GM18508 (cell line): ENCODE measurements around the gene FGF10.
A peak's percentile ranks its signal among the peaks of the same experiment; 100 is the strongest.

Source experiments
- ATAC-seq: cut with Tn5 transposase; IDR thresholded peaks from one replicate; pipeline ENCODE4 v1.9.1; 2021; ENCODE audit warnings: moderate number of reproducible peaks; ENCODE audit not compliant: insufficient read depth, unreplicated experiment

The FGF10 gene

GRCh38 chr5:44389090-44389822 is at the start of gene FGF10:
TSS of gene FGF10 (minus strand) at chr5:44389420. CDS start at chr5:44388682, 738 bp downstream.
- no peak for ATAC-seq

- ATAC-seq: no peak
Observed at GRCh38 chr5:44426944-44427343, 37.7 kb upstream of the FGF10 start.

DNA sequence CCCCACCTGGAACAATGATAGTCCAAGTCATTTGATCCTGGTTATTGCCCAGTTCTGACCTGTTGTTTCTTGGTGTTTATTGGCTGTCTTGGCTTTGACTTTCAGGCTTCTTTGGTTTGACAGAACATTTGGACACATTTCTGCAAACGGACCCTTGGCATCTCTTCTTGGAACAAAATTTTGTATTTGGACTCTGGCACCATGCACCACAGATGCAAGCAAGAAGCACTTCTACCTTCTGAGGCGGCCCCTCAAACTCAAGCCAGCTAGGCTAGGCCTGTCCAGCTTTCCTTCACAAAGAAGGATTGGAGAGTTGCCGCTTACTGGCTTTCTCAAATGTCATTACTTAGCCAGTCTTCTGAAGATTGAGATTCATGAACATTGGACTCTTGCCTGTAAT is 23.1 kb upstream of the FGF10 start:
- no peak for ATAC-seq

- ATAC-seq: peak; percentile 41
Observed at GRCh38 chr5:44402084-44402483, 12.9 kb upstream of the FGF10 start.

- no peak for ATAC-seq
Observed at GRCh38 chr5:44401611-44402010, 12.4 kb upstream of the FGF10 start.

GRCh38 chr5:44398382-44398781 is 9.2 kb upstream of the FGF10 start:
- no peak for ATAC-seq

DNA sequence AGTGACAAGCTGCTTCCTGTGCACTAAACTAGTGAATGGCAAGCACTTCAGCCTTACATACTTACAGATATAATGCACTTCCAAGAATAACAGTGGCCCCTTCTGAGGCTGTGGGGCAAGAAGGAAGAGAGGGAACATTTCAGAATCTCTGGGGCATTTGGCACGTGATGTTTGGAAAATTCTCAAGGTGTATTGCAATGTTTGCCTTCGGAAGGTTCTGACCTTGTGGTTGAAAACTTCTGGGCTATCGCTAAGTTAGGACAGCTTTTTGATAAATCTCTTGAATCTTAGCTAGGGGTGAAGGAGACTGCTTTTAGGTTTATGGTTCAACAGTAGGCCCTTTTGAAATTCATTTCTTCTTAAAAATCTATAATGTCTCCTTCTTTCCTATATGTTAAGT is 7.1 kb upstream of the FGF10 start:
- no peak for ATAC-seq

- ATAC-seq: no peak
Observed at GRCh38 chr5:44390351-44390750, 1.1 kb upstream of the FGF10 start.

DNA sequence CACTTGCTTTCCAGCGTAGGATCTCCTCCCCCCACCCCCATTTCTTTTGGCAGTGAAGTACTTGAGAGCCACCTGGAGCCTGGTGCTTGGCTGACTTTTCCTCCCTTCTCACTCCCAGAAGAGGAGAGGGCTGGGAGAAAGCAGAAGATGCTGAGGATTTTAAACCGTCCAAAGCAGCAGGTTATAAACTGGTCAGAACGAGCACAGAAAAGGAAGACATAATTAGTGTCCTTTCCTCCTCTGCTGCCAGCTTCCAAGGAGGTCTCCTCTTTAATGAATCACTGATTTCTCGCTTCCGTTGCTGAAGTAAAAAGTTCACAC is 563 bp upstream of the FGF10 start:
- ATAC-seq: no peak

- no peak for ATAC-seq
Observed at GRCh38 chr5:44388321-44389089, 715 bp downstream of the FGF10 start.

DNA sequence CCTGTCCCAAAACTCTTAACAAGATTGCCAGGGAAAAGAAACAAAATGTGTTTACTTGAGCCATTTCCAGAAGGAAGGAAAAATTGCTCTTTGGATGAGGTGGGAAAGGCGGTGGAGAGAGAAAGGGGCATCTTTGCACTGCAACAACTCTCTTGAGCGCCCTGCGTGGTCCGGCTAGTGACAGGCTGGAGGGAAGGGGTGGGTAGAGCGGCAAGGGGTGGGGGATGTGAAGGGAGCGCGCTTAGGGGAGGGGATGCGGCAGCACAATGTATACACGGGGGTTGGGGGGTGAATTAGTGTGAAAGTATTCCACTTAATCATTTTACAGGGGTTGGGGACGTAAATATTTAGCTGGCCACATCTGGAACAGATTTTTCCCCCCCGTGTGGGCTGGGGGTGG is 1.3 kb downstream of the FGF10 start:
- ATAC-seq: no peak

DNA sequence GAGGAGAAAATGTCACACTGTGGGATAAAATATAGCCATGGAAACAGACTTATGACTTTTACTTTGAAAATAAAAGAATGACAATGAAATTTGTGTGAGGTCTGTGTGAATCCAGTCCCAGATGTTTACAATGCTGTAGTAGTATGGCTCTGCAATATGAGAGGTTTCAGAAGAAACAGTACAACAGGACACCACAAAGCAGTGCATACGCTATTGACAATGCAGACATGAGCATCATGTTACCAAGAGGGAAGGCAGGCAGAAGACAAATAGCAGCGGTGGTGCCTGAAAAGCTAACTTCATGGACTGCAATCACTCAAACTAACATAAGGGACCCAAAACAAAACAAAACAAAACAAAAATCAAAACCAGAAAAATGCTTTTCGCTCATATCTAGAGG is 1.8 kb downstream of the FGF10 start:
- no peak for ATAC-seq

DNA sequence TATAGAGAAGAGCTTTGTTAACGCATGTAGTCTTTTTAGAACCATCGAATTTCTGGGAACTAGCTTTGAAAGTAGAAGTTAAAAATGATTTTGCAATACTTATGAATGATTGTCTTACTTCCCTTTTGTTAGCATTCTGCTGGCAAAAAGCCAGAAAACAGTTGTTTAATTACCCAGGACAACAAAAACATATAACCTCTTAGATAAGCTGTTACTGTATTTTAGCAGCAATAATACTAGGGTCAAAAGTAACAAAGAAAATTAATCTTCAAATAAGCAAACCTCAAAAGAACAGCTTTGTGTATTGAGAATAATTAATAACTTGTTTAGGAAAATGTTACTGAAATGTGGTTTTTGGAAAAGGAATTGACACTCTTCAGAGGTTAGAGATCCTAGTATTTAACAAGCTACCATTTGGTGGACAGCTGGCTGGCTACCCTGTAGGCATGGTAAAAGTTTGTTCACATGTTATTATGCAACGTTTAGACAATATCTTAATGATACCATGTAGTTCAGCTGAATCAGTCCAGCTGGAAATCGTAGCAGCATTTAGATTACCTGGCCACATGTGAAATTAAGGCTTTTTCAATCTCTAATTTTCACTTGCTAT is 3.8 kb downstream of the FGF10 start:
- no peak for ATAC-seq

DNA sequence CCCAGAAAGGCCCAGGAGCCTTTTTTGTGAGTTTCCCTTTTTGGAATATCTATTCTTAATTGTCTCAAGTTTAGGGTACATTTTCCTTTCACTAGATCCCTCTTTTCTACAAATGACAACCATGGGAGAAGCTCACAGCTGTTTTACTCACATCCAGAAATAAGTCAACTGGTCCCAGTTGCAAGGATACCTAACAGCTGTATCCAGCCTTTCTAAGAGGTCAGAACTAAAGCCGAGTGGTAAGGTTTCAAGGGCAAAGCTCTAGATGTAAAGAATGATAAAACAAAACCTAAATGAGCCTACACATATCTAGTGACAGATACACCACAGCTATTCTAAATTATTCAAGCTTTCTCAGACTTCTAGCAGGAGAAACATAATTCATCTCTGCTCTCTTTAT is 4.4 kb downstream of the FGF10 start:
- ATAC-seq: no peak

DNA sequence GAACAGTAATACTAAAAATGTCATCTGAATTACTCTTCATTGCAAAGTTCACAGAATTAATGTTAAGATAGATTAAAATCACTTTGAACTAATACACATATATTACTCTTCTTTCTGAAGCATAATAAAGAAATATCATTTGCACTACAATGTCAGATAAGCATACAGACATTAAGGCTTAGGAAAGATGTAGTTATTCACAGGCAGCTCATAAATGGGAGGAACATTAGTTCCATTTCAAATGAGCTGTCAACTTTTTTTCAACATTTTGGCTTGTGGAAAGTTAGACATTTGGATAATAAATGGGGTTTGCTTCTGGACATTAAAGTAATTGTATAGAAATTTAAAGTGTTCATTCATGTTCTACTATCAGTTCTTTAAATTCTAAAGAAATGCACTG is 6.3 kb downstream of the FGF10 start:
- no peak for ATAC-seq

DNA sequence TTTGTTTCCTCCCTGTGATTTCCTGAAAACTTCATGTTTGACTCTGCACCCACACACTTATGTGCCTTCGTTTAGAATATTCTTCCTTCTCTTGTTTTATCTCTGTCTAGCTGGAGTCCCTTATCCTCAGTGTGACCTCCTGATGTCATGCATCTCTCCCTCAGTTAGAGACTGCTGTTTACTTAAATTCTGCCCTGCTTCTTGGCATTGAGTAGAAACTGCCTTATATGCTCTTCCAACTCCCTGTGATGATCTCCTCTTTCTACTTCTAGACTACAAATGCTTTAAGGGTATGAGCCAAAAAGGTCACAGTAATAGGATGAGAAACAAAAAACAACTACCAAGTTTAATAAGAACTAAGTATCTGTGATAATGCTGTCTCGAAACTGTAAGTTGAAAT is 12.2 kb downstream of the FGF10 start:
- ATAC-seq: no peak

DNA sequence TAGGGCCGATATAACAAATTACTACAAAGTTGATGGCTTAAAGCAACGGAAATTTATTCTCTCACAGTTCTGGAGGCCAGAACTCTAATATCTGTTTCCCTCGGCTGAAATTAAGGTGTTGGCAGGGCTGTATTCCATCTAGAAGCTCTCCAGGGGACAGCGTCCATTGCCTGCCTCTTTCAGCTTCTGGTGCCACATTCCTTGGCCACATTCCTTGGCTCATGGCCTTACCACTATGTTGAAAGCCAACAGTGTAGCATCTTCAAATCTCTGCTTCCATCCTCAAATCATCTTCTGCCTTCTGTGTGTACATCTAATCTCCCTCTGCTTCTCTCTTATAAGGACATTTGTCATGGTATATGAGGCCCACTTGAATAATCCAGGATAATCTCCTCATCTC is 17.2 kb downstream of the FGF10 start:
- ATAC-seq: no peak

DNA sequence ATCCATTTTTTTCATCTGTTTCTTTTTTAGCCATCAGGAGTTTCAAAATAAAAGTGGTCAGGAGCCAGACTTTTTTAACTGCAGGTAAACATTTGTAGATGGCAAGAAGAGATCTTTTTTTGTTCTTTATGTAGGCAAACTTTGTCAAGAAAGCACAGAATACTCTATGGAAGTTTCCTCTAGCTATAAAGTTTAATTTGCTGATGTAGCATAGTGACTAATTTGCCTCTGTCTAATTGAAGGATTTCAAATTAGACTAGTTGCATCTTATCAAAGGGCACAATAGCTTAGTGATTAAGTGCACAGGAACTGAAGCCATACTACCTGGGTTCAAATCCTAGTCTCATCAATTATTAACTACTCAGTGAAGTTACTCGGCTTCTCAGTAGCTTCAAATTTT is 22.0 kb downstream of the FGF10 start:
- no peak for ATAC-seq

DNA sequence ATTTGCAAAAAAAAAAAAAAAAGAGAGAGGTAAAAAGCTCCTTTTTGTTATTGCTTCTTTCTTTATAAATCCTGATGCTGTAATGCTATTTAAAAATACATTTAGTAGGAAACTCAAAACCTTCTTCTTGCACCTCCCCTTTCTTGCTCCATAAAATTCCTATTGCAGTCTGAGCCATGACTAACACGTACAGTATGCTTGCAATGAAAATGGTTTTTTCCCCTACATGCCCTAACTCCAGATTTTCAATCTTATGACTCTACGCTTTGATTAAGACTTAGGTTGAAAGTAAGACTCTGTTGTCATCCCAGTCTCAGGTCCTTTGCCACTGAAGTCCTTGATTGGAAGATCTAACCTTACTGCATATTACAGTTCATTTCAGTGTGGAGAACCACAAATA is 23.9 kb downstream of the FGF10 start:
- no peak for ATAC-seq

DNA sequence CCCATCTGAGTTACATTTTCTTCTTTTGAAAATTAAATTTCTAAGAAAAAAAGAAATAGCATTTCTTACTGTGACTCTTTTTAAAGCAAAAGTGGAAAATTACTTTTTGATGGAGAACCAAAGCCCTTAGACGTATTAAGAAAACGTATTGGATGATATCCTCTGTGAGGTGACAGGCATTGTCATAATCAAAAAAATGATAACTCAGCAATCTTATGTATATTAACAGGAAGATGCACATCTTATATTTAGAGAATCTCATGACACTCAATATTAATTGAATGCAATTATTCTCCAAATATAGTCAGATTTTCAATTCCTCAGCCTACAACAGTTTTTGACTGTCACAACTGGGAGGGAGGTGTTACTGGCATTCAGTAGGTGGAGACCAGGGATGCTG is 25.1 kb downstream of the FGF10 start:
- no peak for ATAC-seq

- ATAC-seq: no peak
Observed at GRCh38 chr5:44361342-44362001, 27.7 kb downstream of the FGF10 start.
